ENCODE data around the gene TMEM223.
"Not testable (repeated sequence)": the region's sequence is repeated elsewhere in the genome, so short reads cannot be mapped to it uniquely, and the experiment has no call there.

The TMEM223 gene, protein sequence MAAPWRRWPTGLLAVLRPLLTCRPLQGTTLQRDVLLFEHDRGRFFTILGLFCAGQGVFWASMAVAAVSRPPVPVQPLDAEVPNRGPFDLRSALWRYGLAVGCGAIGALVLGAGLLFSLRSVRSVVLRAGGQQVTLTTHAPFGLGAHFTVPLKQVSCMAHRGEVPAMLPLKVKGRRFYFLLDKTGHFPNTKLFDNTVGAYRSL

DNA sequence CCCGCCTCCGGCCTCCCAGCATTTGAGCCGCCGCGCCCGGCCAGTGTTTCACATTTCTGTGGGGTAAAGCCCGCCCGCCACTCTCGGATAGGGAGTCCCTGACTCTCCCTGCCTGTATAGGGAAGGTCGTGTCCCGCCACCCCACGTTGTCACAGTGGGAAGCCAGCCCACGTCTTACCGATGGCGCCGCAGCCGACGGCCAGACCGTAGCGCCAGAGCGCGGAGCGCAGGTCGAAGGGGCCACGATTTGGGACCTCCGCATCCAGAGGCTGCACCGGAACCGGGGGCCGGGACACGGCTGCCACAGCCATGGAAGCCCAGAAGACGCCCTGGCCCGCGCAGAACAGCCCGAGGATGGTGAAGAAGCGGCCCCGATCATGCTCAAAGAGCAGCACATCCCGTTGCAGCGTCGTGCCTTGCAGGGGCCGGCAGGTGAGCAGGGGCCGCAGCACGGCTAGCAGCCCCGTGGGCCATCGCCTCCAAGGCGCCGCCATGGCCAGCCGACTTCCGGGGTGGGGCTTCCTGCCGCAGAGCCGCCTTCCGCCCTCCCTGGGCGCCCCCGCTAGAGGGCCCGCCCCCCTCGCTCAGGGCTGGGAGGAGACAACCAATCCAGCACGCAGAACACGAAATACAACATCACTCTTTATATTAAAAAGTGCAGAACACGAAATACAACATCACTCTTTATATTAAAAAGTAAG is at the start of gene TMEM223:
TSS of gene TMEM223 (minus strand) at position 506 of the 701 bp plus-strand sequence. CDS start at position 494, 12 bp downstream.
- peak; percentile 79 for DNase-seq

DNA sequence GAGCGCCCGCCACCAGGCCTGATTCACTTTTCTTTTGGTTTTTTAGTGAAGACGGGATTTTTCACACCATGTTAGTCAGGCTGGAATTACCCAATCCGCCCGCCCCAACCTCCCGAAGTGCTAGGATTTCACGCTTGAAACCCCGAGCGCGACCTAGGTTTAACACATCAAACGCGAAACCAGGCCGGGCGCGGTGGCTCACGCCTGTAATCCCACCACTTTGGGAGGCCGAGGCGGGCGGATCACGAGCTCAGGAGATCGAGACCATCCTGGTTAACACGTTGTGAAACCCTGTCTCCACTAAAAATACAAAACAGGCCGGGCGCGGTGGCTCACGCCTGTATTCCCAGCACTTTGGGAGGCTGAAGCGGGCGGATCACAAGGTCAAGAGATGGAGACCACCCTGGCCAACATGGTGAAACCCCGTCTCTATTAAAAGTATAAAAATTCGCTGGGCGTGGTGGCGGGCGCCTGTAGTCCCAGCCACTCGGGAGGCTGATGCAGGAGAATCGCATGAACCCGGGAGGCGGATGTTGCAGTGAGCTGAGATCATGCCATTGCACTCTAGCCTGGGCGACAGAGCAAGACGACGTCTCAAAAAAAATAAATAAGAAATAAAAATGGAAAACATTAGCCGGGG is 49.0 kb upstream of the TMEM223 start:
- peak; percentile 87 for DNase-seq

DNA sequence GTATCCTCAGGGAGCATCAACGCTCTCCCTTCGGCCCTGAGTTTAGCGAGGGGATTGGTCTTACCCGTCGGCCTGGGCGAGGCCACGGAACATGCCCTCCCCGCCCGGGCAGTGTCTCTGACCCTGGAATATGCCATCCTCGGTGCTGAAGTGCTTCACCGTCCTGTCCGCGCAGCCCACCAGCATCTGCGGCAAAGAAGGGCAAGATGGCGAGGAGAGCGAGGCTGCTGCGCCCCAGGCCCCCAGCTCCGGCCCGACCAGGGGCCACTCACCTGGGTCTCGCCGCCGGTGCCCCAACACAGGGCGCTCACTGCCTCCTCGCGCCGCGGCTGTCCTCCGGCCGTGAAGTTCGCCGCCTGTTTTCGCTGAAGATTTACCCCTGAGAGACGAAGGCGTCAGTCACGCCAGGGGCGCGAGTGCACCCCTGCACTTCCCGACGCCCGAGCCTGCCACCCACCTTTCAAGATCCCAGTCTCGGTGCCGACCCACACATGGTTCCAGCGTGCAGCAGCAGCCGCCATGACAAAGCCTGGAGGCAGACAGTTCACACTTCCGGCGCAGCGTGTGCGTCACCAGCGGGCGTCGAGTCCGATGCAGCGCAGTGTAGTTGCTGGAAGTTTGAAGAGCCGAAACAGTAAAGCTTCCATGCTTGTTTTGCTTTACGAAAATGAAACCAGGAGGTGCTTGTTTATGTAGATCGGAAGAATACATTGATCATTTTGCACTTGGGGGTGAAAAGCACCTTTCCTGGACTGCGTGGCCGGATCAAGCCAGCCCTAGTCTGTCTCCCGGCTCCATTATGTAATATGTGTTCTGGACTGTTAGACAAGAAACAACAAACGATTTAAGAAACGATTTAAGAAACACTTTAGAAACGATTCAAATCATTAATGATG is 47.5 kb upstream of the TMEM223 start, which contains the start of gene WDR74:
TSS of gene WDR74 (minus strand) at position 541 of the 896 bp plus-strand sequence. CDS start at position 521, 20 bp downstream.
- DNase-seq = peak; percentile 91

GRCh38 chr11:62835336-62835735 is 43.5 kb upstream of the TMEM223 start:
- no peak for DNase-seq

DNA sequence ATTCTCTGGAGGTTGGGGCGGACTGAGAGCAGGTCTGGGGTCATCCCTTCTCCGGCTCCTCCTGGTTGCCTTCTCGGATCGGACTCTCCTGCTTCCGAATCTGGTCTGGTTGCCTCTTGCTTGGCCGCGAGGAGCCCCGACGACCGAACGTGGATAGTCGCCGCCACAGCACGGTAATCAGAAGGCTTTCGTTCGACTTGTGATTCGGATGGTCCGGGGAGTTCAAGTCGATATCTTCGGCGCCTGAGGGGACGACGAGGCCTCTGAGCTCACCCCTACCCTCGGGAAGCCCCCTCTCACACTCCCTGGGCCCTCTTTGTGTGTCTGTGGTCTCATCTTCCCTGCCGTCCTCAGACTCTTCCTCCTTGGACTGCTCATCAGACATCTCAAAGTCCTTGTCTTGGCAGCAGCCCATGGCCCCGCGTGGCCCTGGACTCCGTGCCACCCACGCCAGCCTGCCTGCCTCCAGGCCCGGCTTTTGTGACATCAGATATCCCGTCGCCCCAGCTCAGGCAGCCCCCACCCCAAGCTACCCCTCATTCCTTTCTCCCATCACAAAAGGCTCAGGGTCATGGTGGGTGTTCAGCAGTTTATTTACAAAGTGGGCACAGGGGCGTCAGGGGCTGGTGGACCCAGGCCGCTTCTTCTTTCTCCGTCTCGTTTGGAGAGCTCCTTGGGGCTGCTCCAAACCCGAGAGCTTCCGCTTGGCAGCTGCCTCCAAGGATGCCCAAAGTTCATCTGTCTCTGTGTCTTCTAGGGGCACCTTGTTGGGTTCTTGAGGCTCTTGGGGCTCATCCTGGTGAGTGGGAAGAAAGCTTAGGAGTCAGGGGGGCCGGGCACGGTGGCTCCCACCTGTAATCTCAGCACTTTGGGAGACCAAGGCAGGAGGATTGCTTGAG is 40.8 kb upstream of the TMEM223 start, which contains the start of gene TEX54:
TSS of gene TEX54 (minus strand) at position 506 of the 899 bp plus-strand sequence.
- DNase-seq = no peak

GRCh38 chr11:62831520-62832335 is 39.9 kb upstream of the TMEM223 start, which contains the start of gene STX5:
TSS of gene STX5 (minus strand) at chr11:62832051. CDS start at chr11:62831243, 808 bp downstream.
- peak; percentile 98 for DNase-seq

GRCh38 chr11:62830904-62831519 is 39.2 kb upstream of the TMEM223 start:
- DNase-seq = no peak

DNA sequence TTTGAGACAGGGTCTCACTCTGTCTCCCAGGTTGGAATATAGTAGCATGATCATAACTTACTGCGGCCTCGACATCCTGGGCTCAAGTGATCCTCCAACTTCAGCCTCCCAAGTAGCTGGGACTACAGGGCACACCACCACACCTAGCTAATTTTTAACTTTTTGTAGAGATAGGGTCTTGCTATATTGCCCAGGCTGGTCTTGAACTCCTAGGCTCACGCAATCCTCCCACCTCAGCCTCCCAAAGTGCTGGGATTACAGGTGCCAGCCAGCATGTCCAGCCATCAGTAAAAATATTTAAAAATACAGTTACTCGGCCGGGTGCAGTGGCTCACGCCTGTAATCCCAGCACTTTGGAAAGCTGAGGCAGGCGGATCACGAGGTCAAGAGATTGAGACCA is 36.3 kb upstream of the TMEM223 start:
- DNase-seq = not testable (repeated sequence)

GRCh38 chr11:62823677-62824076 is 31.9 kb upstream of the TMEM223 start:
- DNase-seq = no peak

DNA sequence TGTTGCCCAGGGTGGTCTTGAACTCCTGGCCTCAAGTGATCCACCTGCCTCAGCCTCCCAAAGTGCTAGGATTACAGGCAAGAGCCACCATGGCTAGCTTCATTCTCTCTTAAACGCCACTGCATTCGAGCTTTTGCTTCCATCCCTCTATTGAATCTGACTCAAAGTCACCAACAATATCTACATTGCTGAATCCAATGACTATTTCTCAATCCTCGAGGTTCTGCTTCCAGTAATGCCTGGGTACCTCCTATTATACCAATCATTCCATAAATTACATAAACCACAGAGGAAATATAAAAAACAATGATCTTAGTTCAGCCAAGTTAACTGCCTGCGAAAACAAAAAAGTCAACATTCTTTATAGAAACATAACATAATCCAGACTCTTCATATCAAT is 25.3 kb upstream of the TMEM223 start:
- no peak for DNase-seq

GRCh38 chr11:62816557-62816956 is 24.8 kb upstream of the TMEM223 start:
- DNase-seq = no peak

DNA sequence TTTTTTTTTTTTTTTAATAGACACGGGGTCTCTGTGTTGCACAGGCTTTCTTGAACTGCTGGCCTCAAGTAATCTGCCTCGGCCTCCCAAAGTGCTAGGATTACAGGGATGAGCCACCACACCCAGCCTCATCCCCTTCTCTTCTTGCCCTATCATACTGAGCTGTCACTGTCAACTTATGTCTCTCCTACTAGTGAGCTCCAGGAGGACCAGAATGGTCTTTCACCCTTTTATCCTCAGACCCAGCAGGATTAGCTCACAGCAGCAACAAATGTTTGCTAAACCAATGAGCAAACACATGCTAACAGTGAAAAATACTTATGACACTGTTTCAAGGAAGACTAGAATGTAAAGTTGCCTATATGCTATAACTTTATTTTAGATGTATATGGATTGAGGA is 19.9 kb upstream of the TMEM223 start:
- no peak for DNase-seq

GRCh38 chr11:62810748-62811147 is 18.9 kb upstream of the TMEM223 start:
- DNase-seq = no peak

DNA sequence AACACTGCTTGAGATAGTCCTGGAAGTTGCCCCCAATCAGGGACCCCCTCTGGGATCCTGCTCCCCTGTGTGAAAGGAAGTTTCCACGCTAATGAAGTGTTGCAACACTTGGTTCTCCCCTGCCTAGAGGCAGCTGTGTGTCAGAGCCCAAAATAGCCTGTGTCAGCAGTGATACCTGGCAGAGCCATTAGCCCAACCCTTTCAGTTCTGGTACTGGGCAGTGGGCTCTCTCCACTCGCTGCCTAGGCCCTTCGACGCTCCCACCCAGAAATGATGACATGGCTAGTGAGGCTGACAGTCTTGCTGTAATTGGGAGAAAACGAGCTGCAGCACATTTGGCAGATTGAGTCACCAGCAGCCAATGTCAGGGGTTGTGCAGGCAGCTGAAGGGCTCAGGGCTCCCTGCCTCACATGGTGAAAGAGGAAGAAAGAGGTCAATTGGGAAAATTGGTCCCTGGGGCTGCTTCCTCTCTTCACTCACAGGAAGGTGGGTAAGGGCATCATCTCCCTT is 14.9 kb upstream of the TMEM223 start:
- peak; percentile 13 for DNase-seq

- DNase-seq = peak; percentile 26
Measured at GRCh38 chr11:62805961-62806441, 14.2 kb upstream of the TMEM223 start.

GRCh38 chr11:62805076-62805892 is 13.5 kb upstream of the TMEM223 start, which contains the start of gene NXF1:
TSS of gene NXF1 (minus strand) at chr11:62805440. CDS start at chr11:62805356, 84 bp downstream.
- DNase-seq = peak; percentile 92

DNA sequence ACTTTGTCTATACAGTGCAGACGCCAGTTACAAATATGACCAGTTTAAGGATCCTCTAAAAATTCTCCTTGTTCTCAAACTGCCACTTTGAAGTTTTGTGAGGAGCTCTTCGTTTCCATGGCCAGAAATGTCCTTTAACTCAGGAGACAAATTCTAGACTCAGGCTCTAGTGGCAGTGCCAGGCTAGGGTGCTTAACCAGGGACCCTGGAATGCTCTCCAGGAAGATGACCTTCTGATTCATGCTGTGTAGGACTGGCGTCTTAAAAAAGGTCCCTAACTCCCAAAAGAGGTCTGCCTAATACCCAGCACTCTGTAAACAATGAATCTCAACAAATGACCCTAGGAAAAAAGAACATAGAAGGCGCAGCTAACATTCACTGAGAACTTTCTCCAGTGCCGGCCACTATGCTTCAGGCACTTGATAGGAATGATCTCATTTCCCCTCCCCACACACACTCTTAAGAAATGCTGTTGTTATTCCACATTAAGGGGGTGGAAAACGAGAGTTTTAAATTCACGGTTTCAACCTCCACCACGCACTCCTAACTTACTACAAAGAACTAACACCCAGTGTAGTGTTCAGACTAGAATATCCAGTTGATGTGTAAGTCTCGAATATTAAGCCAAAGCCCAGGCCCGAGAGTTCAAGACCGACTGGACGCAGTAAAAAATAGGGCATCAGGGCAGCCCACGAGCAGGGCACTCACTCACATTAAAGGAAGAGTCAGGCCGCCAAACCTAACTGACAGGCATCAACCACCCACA is 12.7 kb upstream of the TMEM223 start:
- peak; percentile 28 for DNase-seq

GRCh38 chr11:62801071-62801470 is 9.3 kb upstream of the TMEM223 start:
- DNase-seq = no peak
